Bone marrow (tissue), 2 donors: ENCODE data around the gene ZBTB37.
"Not testable (repeated sequence)": the region's sequence is repeated elsewhere in the genome, so short reads cannot be mapped to it uniquely, and the experiment has no call there.

ENCODE experiments used
- DNase-seq, 2 donors: peaks; one replicate each; lab custom pipeline; 2025; lab: John Stamatoyannopoulos, UW

ZBTB37 gene

DNA sequence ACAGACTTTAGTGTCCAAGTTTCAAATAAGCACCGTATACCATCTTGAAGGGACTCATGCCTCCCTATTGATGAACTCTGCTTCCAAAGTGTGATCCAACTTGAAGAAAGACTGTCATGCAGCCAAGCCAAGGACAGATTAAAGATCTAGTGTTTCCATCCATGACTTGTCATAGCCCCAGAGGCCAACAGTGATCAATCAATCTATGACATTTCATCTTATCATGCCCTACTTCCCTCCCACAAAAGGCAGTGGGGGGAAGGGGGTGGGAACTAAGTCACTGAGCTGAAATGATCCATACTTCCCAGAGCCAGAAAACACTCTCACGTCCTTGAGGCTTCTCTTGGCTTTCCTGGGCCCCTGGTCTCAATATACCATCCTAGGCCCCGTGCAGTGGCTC lies 44.9 kb downstream of the ZBTB37 start:
- DNase-seq = no peak

GRCh38 chr1:173914366-173914871 lies 46.2 kb downstream of the ZBTB37 start:
- DNase-seq = no peak

DNA sequence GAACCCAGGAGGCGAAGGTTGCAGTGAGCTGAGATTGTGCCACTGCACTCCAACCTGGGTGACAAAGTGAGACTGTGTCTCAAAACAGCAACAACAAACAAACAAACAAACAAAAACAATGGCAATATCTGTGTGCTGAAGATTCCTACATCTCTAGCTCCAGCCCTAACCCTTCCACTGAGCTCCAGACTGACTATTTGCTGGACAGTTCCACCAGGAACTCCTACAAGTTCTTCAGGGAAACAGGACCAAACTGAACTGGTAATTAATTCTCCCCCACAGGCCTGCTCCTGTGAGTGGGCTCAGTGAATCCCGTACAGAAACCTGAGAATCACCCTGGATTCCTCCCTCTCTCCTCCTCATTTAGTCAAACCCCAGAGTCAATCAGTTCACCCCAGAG lies 47.4 kb downstream of the ZBTB37 start:
- no peak for DNase-seq

- DNase-seq = no peak
Observed at GRCh38 chr1:173916667-173917066, 48.5 kb downstream of the ZBTB37 start.

DNA sequence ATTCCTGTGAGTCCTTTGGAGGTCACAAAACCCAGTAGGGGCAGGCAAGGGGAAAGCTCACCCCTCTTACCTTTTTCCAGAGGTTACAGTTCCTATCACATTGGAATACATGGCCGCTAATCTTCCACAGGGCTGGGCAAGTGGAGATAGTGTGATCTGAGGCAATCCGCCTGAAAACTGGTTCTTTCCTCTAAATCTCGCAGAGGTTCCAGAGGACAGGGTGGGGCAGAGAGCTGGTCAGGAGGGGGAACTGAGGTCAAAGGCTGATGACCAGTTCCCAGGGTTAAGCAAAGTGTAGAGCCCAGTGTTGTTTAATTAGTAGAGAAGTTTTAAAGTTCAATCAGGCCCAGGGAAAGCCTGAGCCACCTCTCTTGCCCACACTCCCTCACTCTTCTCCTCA lies 49.0 kb downstream of the ZBTB37 start, which contains the start of gene SERPINC1:
SERPINC1 (minus strand) TSS at position 179 of the 400 bp plus-strand sequence; CDS start at position 111, 68 bp downstream.
- DNase-seq = no peak

GRCh38 chr1:173917635-173918493 lies 49.7 kb downstream of the ZBTB37 start:
- DNase-seq = no peak

DNA sequence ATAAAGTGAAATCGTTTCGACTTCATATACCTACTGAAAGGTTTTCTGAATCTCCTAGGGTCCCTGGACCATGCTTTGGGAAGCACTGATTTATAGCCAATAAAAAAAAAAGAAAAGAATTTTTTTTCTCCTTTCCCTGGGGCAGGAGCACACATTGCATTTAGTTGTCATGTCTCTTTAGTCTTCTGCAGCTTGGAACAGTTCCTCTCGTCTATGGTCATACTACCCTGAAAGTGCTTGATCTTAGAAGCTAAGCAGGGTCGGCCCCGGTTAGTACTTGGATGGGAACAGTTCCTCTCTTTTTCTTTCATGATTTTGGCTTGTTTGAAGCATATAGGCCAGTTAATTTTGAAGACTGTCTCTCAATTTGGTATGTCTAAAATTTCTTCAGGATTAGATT lies 52.7 kb downstream of the ZBTB37 start:
- no peak for DNase-seq

DNA sequence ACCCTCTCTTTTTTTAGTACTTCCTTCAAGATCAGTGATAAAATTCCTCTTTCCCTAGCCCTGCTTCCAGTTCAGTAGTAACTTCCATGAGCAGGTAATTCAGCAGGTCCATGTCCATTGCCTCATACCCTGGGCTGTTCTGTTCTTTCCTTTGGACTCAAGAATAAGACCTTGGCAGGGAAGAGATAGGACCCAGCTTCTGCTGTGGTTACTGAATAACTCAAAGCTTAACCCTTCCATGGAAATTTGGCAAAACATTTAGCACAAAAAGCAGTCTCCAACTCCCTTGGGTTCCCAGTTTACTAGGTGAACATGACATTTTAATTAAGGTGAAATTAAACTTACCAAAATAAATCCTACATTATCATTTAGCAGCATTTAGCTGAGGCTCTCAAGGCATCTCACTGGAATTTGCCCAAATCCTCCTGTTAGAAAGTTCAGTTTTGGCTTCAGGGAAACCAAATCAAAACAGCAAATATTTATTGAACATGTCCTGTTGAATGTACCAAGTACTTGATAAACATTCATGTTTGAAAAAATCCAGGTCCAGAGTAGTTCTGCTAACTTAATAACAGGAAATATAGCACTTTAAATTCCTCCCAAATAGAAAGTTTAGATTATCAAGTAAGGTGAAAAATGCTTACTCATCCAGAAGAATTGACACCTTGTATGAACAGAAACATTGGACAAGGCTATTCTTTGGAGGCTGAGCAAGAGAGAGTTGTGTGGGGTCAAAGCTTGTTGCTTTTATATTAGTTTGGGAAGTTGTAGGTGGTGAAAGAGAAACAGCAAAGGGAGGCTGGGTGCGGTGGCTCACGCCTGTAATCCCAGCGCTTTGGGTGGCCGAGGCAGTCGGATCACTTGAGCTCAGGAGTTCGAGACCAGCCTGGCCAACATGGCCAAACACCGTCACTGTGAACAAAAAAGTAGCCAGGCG lies 57.4 kb downstream of the ZBTB37 start:
- no peak for DNase-seq

- not testable (repeated sequence) for DNase-seq
Observed at GRCh38 chr1:173930541-173930940, 62.4 kb downstream of the ZBTB37 start.

DNA sequence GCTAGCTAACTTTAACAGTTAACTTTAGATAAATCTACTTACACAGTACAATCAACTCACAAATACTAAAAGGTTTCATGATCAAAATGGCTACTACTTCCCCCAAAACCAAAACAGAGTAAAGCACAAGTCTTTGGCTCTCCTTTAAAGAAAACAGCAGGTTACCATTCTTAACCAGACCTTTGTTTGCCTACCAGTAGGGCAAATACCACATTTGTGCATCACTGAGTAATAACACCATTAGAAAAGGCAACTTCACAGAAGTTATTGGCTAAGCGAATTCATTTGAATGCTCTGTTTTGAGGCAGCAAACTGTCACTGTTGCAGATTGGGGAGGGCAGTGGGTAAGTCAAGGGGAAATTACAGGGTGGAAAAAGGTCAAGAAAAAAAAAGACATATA lies 66.3 kb downstream of the ZBTB37 start:
- DNase-seq = no peak

GRCh38 chr1:173937062-173937461 lies 68.9 kb downstream of the ZBTB37 start:
- DNase-seq = no peak

DNA sequence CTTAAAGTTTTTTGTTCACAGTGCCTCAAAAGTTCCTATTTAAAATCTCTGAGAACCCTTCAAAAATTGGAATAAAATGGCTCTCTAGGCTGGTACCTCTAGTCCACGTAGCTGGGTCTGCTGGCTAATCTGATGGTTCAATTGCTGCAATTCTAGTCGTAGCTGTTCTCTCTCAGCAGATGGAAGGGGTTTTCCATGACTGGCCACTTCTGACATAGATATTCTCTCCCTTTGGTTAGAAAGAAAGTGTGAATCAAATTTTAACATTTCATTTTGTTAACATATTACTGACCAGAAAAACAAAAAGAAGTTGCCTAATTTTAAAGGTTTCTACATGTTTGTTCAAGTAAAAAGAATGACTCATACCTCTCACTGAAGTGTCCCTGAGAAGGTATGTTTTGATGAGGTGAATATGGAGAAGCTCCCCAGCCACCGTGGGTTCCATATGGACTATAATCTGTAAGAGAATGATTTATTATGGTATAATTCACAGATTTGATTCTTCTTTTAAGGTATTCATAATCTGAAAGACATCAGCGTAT lies 78.3 kb downstream of the ZBTB37 start:
- no peak for DNase-seq

DNA sequence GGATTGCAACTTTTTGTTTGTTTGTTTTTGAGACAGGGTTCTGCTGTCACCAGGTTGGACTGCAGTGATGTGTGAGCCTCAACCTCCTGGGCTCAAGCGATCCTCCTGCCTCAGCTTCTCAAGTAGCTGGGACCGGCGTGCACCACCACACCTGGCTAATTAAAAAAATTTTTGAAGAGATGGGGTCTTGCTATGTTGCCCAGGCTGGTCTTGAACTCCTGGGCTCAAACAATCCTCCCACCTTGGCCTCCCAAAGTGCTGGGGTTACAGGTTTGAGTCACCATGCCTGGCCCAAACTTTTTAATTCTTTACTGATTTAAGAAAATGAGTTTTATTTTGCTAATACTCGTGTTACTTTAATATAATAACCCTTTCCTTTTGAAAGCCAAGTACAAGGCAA lies 80.4 kb downstream of the ZBTB37 start:
- no peak for DNase-seq
